Lower leg skin (tissue), 4 donors: Measurements from ENCODE around the gene SPRR2A. TPM values are rescaled to one million over a fixed set of nuclear protein-coding genes. Genes with fewer than 3 reads are reported as not detected.

Experiments used
- DNase-seq, 2 donors: peaks; one replicate each; pipeline ENCODE4 v3.0.0-alpha.2; 2019; ENCODE audit warnings: low spot score in 2 of 2
- H3K4me3 ChIP-seq: fragments of 200-600 bp; sonication (generic); 2 replicates; pipeline ENCODE4 v1.5.1; 2017; ENCODE audit warnings: mild to moderate bottlenecking, low read depth; ENCODE audit not compliant: poor library complexity, severe bottlenecking
- CTCF ChIP-seq, 3 donors: fragments of 450-650 bp; IDR thresholded peaks; one replicate each; pipeline ENCODE4 v1.5.1; 2016; ENCODE audit warnings: antibody characterized with exemption in 3 of 3, mild to moderate bottlenecking in 3 of 3, moderate library complexity in 2 of 3
- POLR2A ChIP-seq, 2 donors: fragments of 450-650 bp; IDR thresholded peaks; one replicate each; pipeline ENCODE4 v1.6.1; 2016 to 2017; ENCODE audit warnings: antibody characterized with exemption in 2 of 2, mild to moderate bottlenecking in 1 of 2, moderate library complexity in 1 of 2
- WGBS, 2 donors: methylation state at CpG; one replicate each; pipeline ENCODE4 v1.1.5; 2018; 5-methylcytosine and 5-hydroxymethylcytosine counted together
- intact Hi-C: fragments of 100-400 bp; cut with DNase I; formaldehyde crosslinking; loops from one replicate; pipeline ENCODE4 v1.15.0; 2023; ENCODE audit warnings: low total_unique reads
- total RNA-seq, 4 donors: library from RNA; depleted of rRNA; stranded (reverse); fragments of >200 nt; gene quantifications; one replicate each; pipeline ENCODE4 v1.1.0, GENCODE V29; 2016

Gene SPRR2A
- total RNA-seq, 4 donors from 2014 or later: 0.71 TPM; not detected in 3

GRCh38 chr1:153081736-153082135, 24.4 kb upstream of the SPRR2A start:
- no peak overlapping the region for H3K4me3 ChIP-seq
- DNase-seq: no peak
- 49 to 61% methylated on average over 3 of the region's 3 CpGs for WGBS, 2 donors
- TF ChIP-seq CTCF (IDR thresholded peaks at IDR 0.05) (no peak), POLR2A (IDR thresholded peaks at IDR 0.05) (no peak)
- intact Hi-C loops: no loop called here

- no peak for TF ChIP-seq POLR2A (IDR thresholded peaks at IDR 0.05)
- no peak for TF ChIP-seq CTCF (IDR thresholded peaks at IDR 0.05)
- WGBS, 2 donors: 75 to 86% methylated on average over 5 of the region's 5 CpGs
- H3K4me3 ChIP-seq: no peak overlapping the region
- intact Hi-C loops: no loop called here
- DNase-seq: no peak
These were observed 15.8 kb upstream of the SPRR2A start for GRCh38 chr1:153072806-153073726.

- no peak for DNase-seq
- H3K4me3 ChIP-seq: no peak within 1 kb of the TSS
- TF ChIP-seq POLR2A (IDR thresholded peaks at IDR 0.05) (no peak), CTCF (IDR thresholded peaks at IDR 0.05) (no peak)
- WGBS, 2 donors: 58 to 60% methylated on average over 2 of the region's 2 CpGs
- intact Hi-C loops: no loop called here
These were observed 14.2 kb upstream of the SPRR2A start, which contains the start of gene SPRR2B for GRCh38 chr1:153071511-153071910. SPRR2B (minus strand) TSS chr1:153071611; CDS start chr1:153070839, 772 bp downstream.

- TF ChIP-seq POLR2A (IDR thresholded peaks at IDR 0.05) (no peak), CTCF (IDR thresholded peaks at IDR 0.05) (no peak)
- WGBS, 2 donors: 66 to 77% methylated on average over 2 of the region's 2 CpGs
- intact Hi-C loops: no loop called here
- no peak overlapping the region for H3K4me3 ChIP-seq
- DNase-seq: no peak
These were observed 12.9 kb upstream of the SPRR2A start for GRCh38 chr1:153070243-153070642.

GRCh38 chr1:153058826-153059784, 1.8 kb upstream of the SPRR2A start:
- intact Hi-C loops: no loop called here
- no peak for DNase-seq
- TF ChIP-seq POLR2A (IDR thresholded peaks at IDR 0.05) (no peak), CTCF (IDR thresholded peaks at IDR 0.05) (no peak)
- H3K4me3 ChIP-seq: no peak overlapping the region
- WGBS, 2 donors: 62 to 68% methylated on average over 6 of the region's 6 CpGs
